Posterior cingulate gyrus (tissue), 11 donors: ENCODE measurements around the gene CNTD1.
A peak's percentile ranks its signal among the peaks of the same experiment; 100 is the strongest.

Source experiments
- DNase-seq, 10 donors: peaks; one replicate each; pipeline versions ENCODE4 v3.0.0 to v3.0.0-alpha.2; 2020 to 2021; ENCODE audit warnings: mixed read lengths in 3 of 10
- intact Hi-C: fragments of 100-400 bp; cut with DNase I; formaldehyde crosslinking; loops from one replicate; pipeline ENCODE4 v1.15.1; 2023

The CNTD1 gene

DNA sequence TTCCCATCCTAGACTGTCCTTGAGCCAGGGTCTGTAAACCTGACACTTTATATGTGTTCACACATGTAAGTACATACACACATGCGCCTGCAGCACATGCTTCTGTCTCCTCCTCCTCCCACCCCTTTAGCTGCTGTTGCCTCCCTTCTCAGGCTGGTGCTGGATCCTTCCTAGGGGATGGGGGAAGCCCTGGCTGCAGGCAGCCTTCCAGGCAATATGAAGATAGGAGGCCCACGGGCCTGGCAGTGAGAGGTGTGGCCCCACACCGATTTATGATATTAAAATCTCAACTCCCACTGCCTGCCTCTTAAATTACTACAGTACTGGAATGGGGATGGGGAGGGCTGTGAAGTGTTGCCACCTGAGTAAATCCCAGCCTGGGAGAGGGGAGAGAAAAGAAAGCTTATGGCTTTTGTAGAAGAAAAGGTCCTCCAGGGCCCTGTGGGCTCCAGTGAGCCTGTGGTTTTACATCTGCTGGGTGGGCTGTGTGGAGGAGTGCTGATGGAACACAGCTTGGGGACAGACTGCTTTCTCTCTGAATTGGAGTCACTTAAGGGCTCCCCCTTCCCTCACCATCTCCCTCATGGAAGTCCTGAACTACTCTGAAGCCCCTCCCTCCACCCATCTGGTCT, 19.2 kb upstream of the CNTD1 start:
- intact Hi-C loops: no loop called here
- DNase-seq: no peak

DNA sequence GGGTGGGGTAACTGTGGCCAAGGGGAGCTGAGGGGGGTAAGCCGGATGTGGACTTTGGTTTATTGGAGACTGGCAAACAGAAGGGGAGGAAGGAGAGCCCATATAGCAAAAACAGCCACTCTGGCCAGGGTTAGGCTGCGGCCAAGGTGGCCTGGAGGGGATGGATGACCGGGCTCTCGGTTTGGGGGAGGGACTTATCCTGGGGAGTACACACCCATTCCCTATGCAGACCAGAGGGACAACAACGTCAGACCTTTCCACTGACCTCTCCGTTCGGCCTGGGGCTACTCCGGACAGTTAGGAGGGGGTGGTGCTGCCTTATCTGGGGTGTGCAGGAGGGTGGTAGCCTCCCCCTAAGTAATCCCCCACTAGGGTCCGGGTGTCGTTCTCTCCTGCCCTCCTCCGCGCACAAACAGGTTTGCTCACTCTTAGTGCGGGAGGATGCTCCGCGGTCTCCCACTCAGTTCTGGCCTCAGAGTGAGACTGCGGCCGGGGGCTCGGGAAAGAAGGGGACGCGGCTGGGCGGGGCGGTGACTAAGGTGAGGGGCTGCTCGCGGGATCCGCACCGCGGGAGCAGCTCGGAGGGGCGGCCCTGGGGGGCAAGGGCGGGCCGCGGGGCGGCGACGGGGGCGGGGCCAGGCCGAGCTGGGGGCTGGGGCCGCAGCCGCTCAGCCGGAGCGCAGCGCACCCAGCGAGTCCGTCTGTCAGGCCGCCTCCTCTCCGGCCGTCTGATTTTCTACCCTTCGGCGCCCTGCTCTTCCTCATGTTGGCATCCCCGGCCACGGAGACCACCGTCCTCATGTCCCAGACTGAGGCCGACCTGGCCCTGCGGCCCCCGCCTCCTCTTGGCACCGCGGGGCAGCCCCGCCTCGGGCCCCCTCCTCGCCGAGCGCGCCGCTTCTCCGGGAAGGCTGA, 18.5 kb upstream of the CNTD1 start, which contains the start of gene WNK4:
WNK4 (plus strand) TSS at position 675 of the 915 bp plus-strand sequence; CDS start at position 764, 89 bp downstream.
- peak in 1 of 10 donors; percentile 74 for DNase-seq
- intact Hi-C loops: no loop called here

DNA sequence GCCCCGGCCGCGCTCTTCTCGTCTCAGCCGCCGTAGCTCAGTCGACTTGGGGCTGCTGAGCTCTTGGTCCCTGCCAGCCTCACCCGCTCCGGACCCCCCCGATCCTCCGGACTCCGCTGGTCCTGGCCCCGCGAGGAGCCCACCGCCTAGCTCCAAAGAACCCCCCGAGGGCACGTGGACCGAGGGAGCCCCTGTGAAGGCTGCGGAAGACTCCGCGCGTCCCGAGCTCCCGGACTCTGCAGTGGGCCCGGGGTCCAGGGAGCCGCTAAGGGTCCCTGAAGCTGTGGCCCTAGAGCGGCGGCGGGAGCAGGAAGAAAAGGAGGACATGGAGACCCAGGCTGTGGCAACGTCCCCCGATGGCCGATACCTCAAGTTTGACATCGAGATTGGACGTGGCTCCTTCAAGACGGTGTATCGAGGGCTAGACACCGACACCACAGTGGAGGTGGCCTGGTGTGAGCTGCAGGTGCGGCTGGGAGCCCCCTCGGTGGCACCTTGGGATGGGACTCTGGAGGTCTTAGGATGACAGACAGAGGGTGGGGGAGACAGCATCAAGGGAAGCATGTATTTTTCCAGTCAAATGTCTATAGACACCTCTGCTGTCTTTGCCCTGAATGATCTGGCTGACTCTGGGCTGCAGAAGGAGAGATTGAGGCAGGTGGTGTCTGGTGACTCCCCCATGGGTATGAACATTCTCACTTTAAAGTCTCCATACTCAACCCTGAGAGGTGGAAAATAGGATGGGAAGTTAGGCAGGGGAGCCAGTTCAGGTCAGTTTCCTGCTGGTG, 17.6 kb upstream of the CNTD1 start:
- intact Hi-C loops: no loop called here
- no peak for DNase-seq

DNA sequence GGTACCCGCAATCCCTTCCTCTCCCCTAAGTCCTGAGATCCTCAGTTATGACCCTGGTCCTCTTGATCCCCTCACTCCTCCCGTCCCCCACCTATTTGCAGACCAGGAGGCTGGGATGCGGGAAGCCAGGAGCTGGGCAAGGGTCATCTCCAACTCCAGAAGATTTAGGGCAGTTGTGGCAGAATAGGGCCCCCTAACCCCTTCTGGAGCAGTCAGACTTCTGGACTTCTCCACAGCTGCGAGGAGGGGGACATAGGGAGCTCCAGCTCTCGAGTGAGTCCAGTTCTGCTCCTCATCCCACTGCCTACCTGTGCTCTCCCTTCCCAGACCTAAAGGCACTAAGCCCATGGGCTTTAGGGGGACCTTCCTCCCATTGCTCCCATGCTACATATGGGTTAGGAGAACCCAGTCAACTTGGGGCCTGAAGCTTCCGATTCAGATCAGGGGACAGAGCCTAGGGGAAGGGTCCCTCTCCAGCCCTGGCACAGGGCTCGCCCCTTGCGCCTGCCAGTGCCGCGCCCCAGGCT, 17.0 kb upstream of the CNTD1 start:
- peak in 1 of 10 donors; percentile 19 for DNase-seq
- intact Hi-C loops: no loop called here

DNA sequence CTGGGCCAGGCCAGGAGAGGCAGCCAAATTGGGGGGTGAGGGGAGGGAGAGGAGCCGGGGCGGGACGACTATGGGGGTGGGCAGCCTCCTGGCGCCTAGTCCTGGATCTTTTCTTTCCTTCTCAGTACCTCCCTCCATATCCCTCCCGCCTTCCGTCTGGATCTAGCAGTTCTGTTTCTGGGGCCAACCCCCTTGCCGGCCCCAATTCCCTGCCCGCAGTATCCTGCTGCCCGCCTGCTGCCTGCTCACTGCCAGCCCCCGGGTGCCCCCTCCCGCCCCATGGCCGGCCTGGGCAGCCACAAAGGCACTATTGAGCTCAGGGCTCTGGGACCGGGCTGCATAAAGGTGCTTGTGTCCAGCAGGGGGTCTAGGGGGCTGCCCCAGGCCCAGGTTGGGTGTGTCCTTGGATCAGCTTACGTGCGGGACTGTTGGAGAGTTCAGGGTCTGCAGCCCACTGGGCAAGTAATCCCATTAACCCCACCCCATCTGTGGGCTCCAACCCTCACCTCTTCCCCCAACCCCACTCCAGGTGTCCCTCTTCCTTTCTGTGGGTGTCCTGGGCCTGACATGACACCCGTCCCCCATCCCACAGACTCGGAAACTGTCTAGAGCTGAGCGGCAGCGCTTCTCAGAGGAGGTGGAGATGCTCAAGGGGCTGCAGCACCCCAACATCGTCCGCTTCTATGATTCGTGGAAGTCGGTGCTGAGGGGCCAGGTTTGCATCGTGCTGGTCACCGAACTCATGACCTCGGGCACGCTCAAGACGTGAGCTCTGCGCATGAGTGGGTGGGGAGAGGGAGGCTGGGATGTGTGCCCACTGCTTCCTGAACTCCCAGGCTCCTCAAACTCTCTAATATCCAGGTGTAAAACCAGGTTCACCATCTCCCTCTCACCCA, 16.2 kb upstream of the CNTD1 start:
- intact Hi-C loops: no loop called here
- no peak for DNase-seq

DNA sequence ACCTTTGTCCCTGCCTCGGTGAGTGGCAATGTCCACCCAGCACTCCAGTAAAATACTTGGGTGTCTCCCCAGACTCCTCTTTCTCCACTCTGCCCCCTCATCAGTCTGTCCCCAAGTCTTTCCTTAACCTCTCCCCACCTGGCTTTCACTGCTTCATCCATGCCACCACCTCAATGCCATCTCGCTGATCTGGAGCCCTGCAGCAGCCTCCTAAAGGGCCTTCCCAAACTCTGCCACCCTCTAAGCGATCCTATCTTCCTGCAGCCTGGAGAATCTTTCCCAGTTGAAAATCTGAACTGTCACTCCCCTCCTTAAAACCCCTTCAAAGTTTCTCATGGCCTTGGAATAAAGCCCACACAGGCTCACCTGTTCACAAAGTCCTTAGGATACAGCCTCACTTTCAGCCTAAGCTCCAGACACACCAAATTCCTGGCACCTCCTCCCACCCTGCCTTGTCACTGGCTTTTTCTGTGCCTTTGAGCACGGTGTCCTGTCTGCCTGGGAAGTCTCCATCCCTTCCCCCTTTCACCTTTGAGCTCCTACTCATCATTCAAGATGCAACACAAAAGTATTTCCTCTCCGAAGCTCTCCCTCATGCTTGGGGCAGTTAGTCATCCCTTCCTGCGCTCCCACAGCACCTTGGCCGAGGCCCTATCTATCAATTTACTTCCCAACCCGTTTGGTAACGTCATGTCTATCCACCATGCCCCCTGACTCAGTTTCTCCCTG, 15.4 kb upstream of the CNTD1 start:
- intact Hi-C loops: no loop called here
- no peak for DNase-seq

DNA sequence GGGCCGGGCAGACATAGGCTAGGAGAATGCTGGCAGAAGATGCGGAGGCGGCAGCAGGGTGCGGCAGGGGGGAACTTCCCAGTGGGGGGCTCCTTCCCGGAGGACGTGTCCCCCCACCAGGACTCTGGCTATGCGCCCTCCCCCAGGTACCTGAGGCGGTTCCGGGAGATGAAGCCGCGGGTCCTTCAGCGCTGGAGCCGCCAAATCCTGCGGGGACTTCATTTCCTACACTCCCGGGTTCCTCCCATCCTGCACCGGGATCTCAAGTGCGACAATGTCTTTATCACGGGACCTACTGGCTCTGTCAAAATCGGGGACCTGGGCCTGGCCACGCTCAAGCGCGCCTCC, 14.9 kb upstream of the CNTD1 start:
- intact Hi-C loops: no loop called here
- no peak for DNase-seq

DNA sequence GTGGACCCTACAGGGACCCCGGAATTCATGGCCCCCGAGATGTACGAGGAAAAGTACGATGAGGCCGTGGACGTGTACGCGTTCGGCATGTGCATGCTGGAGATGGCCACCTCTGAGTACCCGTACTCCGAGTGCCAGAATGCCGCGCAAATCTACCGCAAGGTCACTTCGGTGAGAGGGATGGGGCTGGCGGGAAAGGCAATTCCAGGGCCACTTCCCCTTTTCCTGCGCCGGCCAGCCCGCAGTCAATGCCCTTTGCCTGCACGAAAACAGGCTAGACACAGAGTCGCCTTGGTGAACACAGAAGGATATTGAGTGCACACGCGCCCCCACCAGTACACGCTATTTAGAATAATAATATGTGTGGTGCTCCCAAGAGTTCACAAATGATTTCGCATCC, 14.3 kb upstream of the CNTD1 start:
- intact Hi-C loops: no loop called here
- DNase-seq: no peak

DNA sequence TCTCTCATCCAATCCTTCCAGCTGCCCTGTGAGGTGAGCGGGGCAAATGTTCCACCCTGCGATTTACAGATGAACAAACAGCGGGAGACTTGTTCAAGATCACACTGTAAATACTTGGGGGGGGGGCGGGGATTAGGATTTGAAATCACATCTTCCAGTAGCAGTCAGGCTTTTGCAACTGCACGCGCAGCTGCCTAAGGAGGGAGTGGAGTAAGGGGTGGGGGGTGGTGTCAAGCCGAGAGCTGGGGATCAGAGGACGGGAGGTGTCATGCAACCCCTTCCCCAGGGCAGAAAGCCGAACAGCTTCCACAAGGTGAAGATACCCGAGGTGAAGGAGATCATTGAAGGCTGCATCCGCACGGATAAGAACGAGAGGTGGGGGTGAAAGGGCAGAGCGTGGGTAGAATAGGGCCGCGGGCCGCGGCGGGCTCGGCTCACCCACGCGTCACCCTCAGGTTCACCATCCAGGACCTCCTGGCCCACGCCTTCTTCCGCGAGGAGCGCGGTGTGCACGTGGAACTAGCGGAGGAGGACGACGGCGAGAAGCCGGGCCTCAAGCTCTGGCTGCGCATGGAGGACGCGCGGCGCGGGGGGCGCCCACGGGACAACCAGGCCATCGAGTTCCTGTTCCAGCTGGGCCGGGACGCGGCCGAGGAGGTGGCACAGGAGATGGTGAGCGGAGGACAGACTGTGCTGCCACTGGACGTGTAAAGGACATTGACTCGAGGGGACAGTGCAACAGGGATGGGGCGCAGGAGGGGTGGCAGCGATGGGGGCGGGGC, 13.7 kb upstream of the CNTD1 start:
- DNase-seq: peak in 1 of 10 donors; percentile 84
- intact Hi-C loops: no loop called here

DNA sequence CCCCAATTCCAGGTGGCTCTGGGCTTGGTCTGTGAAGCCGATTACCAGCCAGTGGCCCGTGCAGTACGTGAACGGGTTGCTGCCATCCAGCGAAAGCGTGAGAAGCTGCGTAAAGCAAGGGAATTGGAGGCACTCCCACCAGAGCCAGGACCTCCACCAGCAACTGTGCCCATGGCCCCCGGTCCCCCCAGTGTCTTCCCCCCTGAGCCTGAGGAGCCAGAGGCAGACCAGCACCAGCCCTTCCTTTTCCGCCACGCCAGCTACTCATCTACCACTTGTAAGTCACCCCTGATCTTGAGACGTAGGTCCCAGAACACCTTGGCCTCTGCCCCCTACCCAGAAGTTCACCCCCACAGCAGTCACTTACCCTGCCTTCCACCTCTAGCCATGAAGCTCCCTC, 11.4 kb upstream of the CNTD1 start:
- no peak for DNase-seq
- intact Hi-C loops: no loop called here

DNA sequence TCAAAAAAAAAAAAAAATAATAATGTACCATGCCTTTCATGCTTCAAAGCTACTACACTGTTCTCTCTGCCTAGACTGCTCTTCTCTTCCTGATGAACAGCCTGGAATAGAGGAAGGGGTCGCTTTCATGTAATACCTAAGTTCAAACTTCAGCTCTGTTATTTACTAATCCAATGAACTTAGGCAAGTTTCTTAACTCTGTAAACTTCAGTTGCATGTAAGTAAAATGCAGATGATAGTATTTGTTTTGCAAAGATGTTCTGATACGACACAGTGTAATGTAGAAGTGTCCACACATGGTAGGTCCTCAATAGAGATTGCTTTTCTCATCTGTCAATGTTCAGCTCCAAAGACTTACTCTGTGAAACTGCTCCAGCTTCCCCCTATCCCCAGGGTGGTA, 6.7 kb upstream of the CNTD1 start:
- intact Hi-C loops: no loop called here
- no peak for DNase-seq

DNA sequence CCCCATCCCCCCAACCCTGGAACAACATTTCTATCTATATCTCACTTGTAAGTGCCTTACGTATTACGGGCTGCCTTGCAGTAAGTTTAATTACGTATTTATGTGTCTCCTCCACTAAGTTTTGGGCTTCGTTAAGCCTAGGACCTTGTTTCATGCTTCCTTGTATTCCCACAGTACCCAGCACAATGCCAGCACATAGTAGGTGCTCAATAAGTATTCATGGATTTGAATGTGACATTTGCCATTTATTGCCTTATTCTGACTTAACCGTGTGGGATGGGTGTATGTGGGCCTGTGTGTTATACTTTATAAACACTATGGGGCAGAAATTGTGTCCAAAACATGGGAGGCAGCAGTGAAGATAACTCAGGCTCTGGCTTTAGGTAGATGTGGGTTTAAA, 6.1 kb upstream of the CNTD1 start:
- intact Hi-C loops: no loop called here
- DNase-seq: no peak

DNA sequence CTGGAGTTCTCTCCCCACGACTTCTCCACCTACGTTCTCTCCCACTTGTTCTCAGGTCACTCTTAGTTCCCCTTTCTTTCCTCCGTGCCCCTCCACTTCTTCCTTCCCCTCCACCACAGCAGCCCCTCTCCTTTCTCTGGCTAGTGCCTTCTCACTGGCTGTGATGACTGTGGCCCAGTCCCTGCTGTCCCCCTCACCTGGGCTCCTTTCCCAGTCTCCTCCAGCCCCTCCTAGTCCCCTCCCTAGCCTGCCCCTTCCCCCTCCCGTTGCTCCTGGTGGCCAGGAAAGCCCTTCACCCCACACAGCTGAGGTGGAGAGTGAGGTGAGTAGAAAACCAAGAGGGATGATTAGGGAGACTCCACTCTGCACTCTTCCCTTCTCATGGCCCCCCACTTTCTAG, 3.6 kb upstream of the CNTD1 start:
- DNase-seq: peak in 1 of 10 donors; percentile 57
- intact Hi-C loops: no loop called here

DNA sequence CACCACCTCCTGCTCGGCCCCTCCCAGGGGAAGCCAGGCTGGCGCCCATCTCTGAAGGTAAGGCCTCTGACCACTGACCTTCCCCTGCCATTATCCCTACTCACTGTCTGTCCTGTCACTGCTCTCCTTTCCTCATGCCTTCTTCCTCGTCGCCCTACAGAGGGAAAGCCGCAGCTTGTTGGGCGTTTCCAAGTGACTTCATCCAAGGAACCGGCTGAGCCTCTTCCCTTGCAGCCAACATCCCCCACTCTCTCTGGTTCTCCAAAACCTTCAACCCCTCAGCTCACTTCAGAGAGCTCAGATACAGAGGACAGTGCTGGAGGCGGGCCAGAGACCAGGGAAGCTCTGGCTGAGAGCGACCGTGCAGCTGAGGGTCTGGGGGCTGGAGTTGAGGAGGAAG, 3.2 kb upstream of the CNTD1 start:
- intact Hi-C loops: no loop called here
- peak in 1 of 10 donors; percentile 47 for DNase-seq

DNA sequence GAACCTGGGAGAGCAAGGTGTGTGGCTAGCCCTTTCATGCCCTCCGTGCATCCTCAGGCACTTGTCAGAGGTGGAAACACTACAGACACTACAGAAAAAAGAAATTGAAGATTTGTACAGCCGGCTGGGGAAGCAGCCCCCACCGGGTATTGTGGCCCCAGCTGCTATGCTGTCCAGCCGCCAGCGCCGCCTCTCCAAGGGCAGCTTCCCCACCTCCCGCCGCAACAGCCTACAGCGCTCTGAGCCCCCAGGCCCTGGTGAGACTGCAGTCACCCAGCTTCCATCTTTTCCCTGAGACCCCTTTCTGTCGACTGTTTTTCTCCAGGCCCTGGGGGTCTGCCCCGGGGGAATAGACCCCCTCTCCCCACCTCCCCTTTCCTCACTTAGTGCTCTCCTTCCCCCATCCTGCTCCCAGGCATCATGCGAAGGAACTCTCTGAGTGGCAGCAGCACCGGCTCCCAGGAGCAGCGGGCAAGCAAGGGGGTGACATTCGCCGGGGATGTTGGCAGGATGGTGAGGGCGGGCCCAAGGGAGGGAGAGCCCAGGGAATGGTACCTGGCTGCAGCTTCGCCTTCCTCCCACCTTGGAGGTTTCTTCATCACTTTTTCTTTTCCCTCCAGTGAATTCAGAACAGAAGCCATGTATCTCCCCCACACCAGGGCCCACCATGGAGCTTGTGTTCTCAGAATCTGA, 2.4 kb upstream of the CNTD1 start:
- no peak for DNase-seq
- intact Hi-C loops: no loop called here

DNA sequence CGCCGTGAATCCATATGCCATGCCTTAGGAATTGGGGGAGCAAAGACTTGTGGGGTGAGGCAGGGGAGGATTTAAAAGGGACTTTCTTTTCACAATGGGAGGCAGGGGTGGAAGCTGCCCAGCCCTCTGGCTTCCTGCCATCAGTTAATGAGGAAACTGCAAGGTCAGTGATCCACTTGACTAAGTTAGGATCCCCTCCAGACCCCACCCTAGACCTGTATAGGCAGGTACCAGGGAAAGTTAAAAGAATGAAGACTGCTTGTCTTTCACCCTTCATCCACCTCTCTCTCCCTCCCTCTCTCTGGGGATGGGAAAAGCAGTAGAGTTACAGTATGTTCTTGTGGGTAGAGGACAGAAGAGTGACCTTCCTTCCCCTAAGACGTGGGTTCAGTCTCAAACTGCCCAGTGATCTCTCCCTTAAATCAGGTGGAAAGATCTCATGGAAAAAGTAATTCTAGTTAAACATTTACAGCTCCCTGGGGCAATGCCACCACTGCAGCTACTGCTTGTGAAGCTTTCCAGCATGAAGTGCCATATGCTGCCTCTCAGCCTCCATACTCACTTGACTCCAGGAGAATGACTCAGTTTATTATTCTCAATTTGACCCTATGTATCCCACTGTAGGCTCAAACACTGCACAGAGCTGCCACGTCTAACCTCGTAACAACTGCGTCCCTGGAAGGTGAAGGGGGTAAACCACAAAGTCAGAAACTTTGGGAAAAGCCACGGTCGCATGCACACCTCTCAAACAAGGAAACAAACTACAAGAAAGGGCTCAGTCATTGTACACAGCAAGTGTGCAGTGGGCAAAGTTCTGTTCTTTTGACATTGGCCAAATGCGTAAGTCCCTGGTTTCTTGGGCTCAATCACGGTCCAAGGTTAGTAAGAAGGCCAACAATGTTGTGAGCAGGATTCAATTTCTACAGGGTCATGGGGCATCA, 1.3 kb upstream of the CNTD1 start:
- intact Hi-C loops: no loop called here

DNA sequence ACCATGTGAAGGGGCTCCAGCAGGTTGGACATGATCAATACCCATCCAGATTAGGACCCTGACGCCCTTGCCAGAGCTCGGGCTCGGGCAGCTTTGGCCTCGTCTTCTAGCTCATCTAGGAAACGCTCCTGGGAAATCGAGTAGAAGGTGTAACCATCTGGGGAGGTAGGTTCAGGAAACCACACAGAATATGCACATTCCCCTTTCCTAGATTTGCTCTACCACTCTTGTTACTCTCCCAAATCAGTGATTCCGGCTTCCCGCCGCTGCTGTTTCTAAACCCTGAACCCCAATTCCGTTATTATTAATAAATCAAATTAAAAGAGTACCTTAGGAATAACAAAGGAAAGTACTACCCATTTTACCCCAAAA, 664 bp upstream of the CNTD1 start:
- no peak for DNase-seq
- intact Hi-C loops: no loop called here

More for the DNA sequence above, 1.3 kb upstream of the CNTD1 start:
- no peak for DNase-seq
